Gastrocnemius medialis (tissue), 4 donors: ENCODE data around the gene CDCP2. TPM values are rescaled to one million over a fixed set of nuclear protein-coding genes. Genes with fewer than 3 reads are reported as not detected.

Source experiments
- ATAC-seq, 2 donors: fragments of 150-250 bp; one replicate each; pipeline ENCODE4 v1.9.1; 2016
- DNase-seq, 2 donors: peaks; one replicate each; pipeline ENCODE4 v3.0.0-alpha.2; 2019
- H3K27ac ChIP-seq, 4 donors: fragments of 200-600 bp; sonication (generic); 1 replicate in 1 of 4; 2 replicates in 3 of 4; pipeline ENCODE4 v1.5.1; 2016 to 2018; ENCODE audit warnings: mild to moderate bottlenecking in 2 of 4, moderate library complexity in 1 of 4
- H3K27me3 ChIP-seq, 3 donors: fragments of 200-600 bp; sonication (generic) in 2 of 3; 1 replicate in 1 of 3; 2 replicates in 2 of 3; pipeline versions ENCODE4 v1.5.1 to v1.6.0; 2016 to 2019; ENCODE audit warnings: mild to moderate bottlenecking in 1 of 3, moderate library complexity in 1 of 3
- H3K36me3 ChIP-seq, 2 donors: fragments of 200-600 bp; sonication (generic) in 1 of 2; one replicate each; pipeline ENCODE4 v1.5.1; 2017 to 2018
- H3K4me1 ChIP-seq, 2 donors: fragments of 200-600 bp; sonication (generic) in 1 of 2; one replicate each; pipeline ENCODE4 v1.5.1; 2016 to 2017; ENCODE audit warnings: mild to moderate bottlenecking in 2 of 2
- H3K4me3 ChIP-seq, 4 donors: fragments of 200-600 bp; sonication (generic) in 3 of 4; 1 replicate in 1 of 4; 2 replicates in 3 of 4; pipeline ENCODE4 v1.5.1; 2016 to 2019; ENCODE audit warnings: mild to moderate bottlenecking in 2 of 4
- H3K9me3 ChIP-seq, 3 donors: fragments of 200-600 bp; sonication (generic) in 2 of 3; 1 replicate in 1 of 3; 2 replicates in 2 of 3; pipeline ENCODE4 v1.5.1; 2016 to 2019
- CTCF ChIP-seq, 5 experiments: fragments of 450-650 bp in 3 of 5; fragments of 200-600 bp in 2 of 5; sonication (generic) in 2 of 5; IDR thresholded peaks in 4 of 5; conservative IDR thresholded peaks in 1 of 5; 1 replicate in 4 of 5; 2 replicates in 1 of 5; pipeline ENCODE4 v1.5.1; 2016 to 2019; ENCODE audit warnings: antibody characterized with exemption in 5 of 5, mild to moderate bottlenecking in 3 of 5, moderate library complexity in 3 of 5
- POLR2A ChIP-seq, 2 donors: fragments of 450-650 bp; IDR thresholded peaks; one replicate each; pipeline ENCODE4 v1.6.1; 2017; ENCODE audit warnings: antibody characterized with exemption in 2 of 2, mild to moderate bottlenecking in 2 of 2, moderate library complexity in 2 of 2
- in situ Hi-C, 4 donors: fragments of 200-750 bp; cut with MboI; loops; one replicate each; pipeline versions ENCODE4 v1.15.0 to v1.8.0; 2017; ENCODE audit warnings: low sequenced_read_pairs in 4 of 4
- intact Hi-C: fragments of 100-400 bp; cut with DNase I; formaldehyde crosslinking; loops from one replicate; pipeline ENCODE4 v1.15.1; 2023; ENCODE audit warnings: low total_unique reads
- total RNA-seq, 4 donors: library from RNA; depleted of rRNA; stranded (reverse); fragments of >200 nt; gene quantifications; one replicate each; pipeline versions ENCODE4 v1.1.0 to v1.2.3, GENCODE V29; 2016

Gene CDCP2
- total RNA-seq, 4 donors from 2014 or later, result not detected

GRCh38 chr1:54132495-54132894, 20.3 kb downstream of the CDCP2 start:
- Histone ChIP-seq H3K4me3 (no peak overlapping the region), H3K27ac (no peak overlapping the region), H3K36me3 (no peaks in the 10 kb centered on the region), H3K9me3 (no peaks in the 10 kb centered on the region), H3K4me1 (no peaks in the 10 kb centered on the region), H3K27me3 (no peaks in the 10 kb centered on the region)
- TF ChIP-seq CTCF (IDR thresholded peaks at IDR 0.05 in 4 of 5, conservative IDR thresholded peaks at IDR 0.05 in 1 of 5) (no peak), POLR2A (IDR thresholded peaks at IDR 0.05) (no peak)
- DNase-seq, result no peak
- intact Hi-C loops, result no loop called here
- ATAC-seq, result no peak
- in situ Hi-C loops, result no loop called here

GRCh38 chr1:54131419-54131818, 21.4 kb downstream of the CDCP2 start:
- Histone ChIP-seq H3K9me3 (no peaks in the 10 kb centered on the region), H3K4me1 (peaks cover 0 to under 1% of the 10 kb centered on the region in 2 donors), H3K27me3 (no peaks in the 10 kb centered on the region), H3K27ac (no peak overlapping the region), H3K36me3 (no peaks in the 10 kb centered on the region), H3K4me3 (no peak overlapping the region)
- no peak for DNase-seq
- ATAC-seq, result no peak
- intact Hi-C loops (no loop called here), in situ Hi-C loops (no loop called here)
- TF ChIP-seq POLR2A (IDR thresholded peaks at IDR 0.05) (no peak), CTCF (IDR thresholded peaks at IDR 0.05 in 4 of 5, conservative IDR thresholded peaks at IDR 0.05 in 1 of 5) (no peak)

- no peak for ATAC-seq
- no peak for TF ChIP-seq CTCF (IDR thresholded peaks at IDR 0.05 in 4 of 5, conservative IDR thresholded peaks at IDR 0.05 in 1 of 5)
- TF ChIP-seq POLR2A (IDR thresholded peaks at IDR 0.05), result no peak
- Histone ChIP-seq H3K4me3 (no peak overlapping the region), H3K36me3 (no peaks in the 10 kb centered on the region), H3K27ac (no peak overlapping the region), H3K27me3 (no peaks in the 10 kb centered on the region), H3K9me3 (no peaks in the 10 kb centered on the region), H3K4me1 (peaks cover 4 to 10% of the 10 kb centered on the region in 2 donors)
- intact Hi-C loops (loop anchor here (5.0 kb wide), 1 partner anchor 142 kb away; no protein-coding TSS in a partner anchor), in situ Hi-C loops (loop anchor here in 2 of 4 donors (10.0 kb wide), 2 partner anchors 285 to 365 kb away; no protein-coding TSS in a partner anchor)
- no peak for DNase-seq
Measured at GRCh38 chr1:54129858-54130257, 22.9 kb downstream of the CDCP2 start.

GRCh38 chr1:54127594-54128300, 25.1 kb downstream of the CDCP2 start:
- H3K27ac ChIP-seq, result no peak overlapping the region
- DNase-seq (no peak), ATAC-seq (no peak)
- no peaks in the 10 kb centered on the region for H3K9me3 ChIP-seq
- no peak overlapping the region for H3K4me3 ChIP-seq
- intact Hi-C loops (loop anchor here (5.0 kb wide), 1 partner anchor 145 kb away; no protein-coding TSS in a partner anchor), in situ Hi-C loops (loop anchor here in 2 of 4 donors (10.0 kb wide), 2 partner anchors 287 to 367 kb away; no protein-coding TSS in a partner anchor)
- peaks cover 4 to 10% of the 10 kb centered on the region in 2 donors for H3K4me1 ChIP-seq
- TF ChIP-seq POLR2A (IDR thresholded peaks at IDR 0.05), result no peak
- no peak for TF ChIP-seq CTCF (IDR thresholded peaks at IDR 0.05 in 4 of 5, conservative IDR thresholded peaks at IDR 0.05 in 1 of 5)
- no peaks in the 10 kb centered on the region for H3K36me3 ChIP-seq
- no peaks in the 10 kb centered on the region for H3K27me3 ChIP-seq
